Choroid plexus epithelial cell (primary cell): Measurements from ENCODE around the gene PID1.

Experiments
- DNase-seq: peaks from one replicate; pipeline ENCODE4 v3.0.0-alpha.2; 2010; ENCODE audit warnings: low read depth
- H3K4me3 ChIP-seq: 2 replicates; pipeline ENCODE4 v1.5.1; 2011; ENCODE audit warnings: low read depth, mild to moderate bottlenecking, control low read depth, low read length, moderate library complexity
- TF ChIP-seq, protein P1 (sequence below): conservative IDR thresholded peaks from 2 replicates; pipeline ENCODE4 v1.5.1; 2011; ENCODE audit warnings: low read depth, mild to moderate bottlenecking, control low read depth, inconsistent platforms, low read length, moderate library complexity

Gene PID1

DNA sequence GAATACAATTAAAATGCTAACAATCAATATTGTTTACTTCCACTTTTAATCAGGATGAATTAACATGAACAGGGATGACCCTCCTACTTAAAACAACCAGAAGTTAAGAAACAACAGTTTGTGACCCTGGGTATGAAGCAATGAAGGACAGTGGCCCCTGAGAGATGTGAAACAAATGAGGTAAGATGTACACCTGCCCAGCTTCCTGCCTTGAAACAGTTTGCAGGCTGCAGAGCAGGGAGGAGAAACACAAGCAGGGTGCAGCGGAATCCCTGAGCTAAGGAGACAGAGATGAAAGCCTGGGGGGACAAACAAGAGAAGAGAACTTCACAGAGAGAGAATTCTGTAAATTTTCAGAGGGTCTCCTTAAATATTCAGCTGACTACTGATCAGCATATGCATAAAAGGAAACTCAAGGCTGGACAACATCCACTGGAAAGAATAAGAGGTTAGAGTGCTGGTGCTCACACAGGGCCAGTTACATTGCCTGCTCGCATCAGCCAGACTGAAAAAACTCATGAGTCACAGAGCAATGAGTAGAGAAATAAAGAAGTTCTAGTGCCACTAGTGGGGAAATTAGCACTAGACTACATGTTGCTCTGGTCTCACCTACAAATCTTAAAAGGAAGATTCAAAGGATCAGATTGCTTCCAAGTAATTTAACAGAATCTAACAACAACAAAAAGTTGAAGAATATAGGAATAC is 106.4 kb downstream of the PID1 start:
- H3K4me3 ChIP-seq = no peak overlapping the region
- TF ChIP-seq, protein P1, sequence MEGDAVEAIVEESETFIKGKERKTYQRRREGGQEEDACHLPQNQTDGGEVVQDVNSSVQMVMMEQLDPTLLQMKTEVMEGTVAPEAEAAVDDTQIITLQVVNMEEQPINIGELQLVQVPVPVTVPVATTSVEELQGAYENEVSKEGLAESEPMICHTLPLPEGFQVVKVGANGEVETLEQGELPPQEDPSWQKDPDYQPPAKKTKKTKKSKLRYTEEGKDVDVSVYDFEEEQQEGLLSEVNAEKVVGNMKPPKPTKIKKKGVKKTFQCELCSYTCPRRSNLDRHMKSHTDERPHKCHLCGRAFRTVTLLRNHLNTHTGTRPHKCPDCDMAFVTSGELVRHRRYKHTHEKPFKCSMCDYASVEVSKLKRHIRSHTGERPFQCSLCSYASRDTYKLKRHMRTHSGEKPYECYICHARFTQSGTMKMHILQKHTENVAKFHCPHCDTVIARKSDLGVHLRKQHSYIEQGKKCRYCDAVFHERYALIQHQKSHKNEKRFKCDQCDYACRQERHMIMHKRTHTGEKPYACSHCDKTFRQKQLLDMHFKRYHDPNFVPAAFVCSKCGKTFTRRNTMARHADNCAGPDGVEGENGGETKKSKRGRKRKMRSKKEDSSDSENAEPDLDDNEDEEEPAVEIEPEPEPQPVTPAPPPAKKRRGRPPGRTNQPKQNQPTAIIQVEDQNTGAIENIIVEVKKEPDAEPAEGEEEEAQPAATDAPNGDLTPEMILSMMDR = no peak
- DNase-seq = peak; percentile 69

GRCh38 chr2:229163893-229164292 is 107.2 kb downstream of the PID1 start:
- no peak for DNase-seq
- TF ChIP-seq, protein P1 = no peak
- H3K4me3 ChIP-seq = no peak overlapping the region

DNA sequence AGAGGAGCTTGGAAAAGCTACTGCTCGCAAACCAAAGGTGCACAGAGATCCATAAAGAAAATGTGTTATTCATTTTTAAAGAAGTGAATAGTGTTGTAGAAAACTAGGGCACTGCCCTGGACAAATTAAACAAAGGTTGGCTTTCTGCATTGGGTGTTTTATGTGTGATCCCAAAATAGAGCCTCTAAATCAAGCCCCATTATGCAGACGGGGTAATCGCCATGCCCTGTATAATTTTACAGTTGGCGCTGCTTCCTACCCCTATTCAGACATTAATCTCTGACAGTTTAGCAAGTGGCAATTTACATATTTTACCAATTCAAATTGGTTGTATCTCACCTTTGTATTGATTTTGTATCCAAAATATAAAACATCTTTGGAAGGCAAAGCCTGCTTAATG is 109.1 kb downstream of the PID1 start:
- H3K4me3 ChIP-seq = no peak overlapping the region
- TF ChIP-seq, protein P1 = no peak
- DNase-seq = no peak

DNA sequence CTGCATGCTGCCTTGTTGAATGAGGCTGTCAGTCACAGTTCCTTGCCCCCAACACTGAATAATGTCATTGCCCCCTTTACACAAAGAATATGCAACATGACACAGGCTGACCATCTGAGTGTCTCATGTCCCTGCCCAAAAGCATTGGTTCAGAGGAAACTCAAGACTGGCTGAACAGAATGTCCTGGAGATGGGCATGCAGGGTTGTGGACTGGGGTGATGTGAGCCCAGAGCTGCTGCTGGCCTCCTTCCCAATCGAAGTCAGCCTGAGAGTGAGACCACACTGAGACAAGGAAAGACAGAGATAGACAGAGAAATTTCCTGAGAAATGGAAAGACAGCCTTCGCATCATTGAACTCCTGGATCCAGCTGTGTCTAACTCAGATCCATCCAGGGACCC is 110.1 kb downstream of the PID1 start:
- H3K4me3 ChIP-seq = no peak overlapping the region
- no peak for DNase-seq
- TF ChIP-seq, protein P1 = no peak

DNA sequence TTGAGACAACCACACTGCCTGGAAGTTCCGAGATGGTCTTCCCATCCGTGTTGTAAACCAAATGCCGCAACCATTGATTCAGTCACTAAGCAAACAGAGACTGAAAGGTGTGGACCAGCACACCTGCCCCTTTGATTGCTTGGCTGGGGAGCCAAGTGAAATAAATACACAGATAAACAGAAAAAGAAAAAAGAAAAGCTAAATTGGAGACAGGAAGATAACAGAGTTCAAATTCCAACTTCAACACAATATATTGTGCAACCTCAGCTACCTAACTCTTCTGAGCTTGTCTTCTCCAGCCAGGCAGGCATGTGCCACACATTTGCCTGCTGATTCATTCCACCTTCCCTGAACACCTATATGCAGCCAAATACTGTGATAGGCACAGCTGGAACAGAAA is 110.9 kb downstream of the PID1 start:
- DNase-seq = no peak

GRCh38 chr2:229159405-229159804 is 111.7 kb downstream of the PID1 start:
- no peak for DNase-seq
- TF ChIP-seq, protein P1 = no peak
- no peak overlapping the region for H3K4me3 ChIP-seq

More for the DNA sequence above, 110.9 kb downstream of the PID1 start:
- no peak overlapping the region for H3K4me3 ChIP-seq
- TF ChIP-seq, protein P1 = no peak

DNA sequence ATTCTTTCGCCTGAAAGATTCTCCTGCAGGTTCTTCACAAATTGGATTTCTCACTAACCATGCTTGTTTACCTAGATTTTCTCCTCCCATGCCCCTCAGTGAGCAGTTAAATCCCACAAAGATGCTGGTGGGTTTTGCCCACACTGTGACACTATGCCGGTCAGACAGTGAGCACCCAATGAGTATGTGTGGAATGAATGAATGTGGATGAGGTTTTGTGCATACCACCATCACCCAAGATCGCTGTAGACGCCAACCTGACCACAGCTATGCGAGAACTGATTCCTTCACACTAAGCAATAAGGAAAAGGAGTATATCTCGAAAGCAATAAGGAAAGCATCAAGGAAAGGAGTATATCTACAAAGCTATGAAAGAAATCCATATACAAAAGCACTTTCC is 116.7 kb downstream of the PID1 start:
- DNase-seq = peak; percentile 87
- H3K4me3 ChIP-seq = no peak overlapping the region
- TF ChIP-seq, protein P1 = no peak
